DND-41 (cell line): ENCODE results near the gene TEC.

Experiments
- ATAC-seq: fragments of 200-7000 bp; cut with Tn5 transposase; 3 replicates; pipeline ENCODE4 v1.9.1; 2021; ENCODE audit warnings: low read depth; ENCODE audit not compliant: insufficient read depth
- DNase-seq: peaks from one replicate; pipeline ENCODE4 v3.0.0-alpha.2; 2020
- H2AFZ ChIP-seq: 2 replicates; pipeline ENCODE4 v1.6.0; 2012; ENCODE audit warnings: low read depth, low read length
- H3K27ac ChIP-seq: 2 replicates; pipeline ENCODE4 v1.5.1; 2012; ENCODE audit warnings: low read length, inconsistent platforms
- H3K27me3 ChIP-seq: fragments of 200-600 bp; sonication (generic); 2 replicates; pipeline ENCODE4 v1.6.0; 2012; ENCODE audit warnings: low read length, mild to moderate bottlenecking, inconsistent platforms; ENCODE audit not compliant: insufficient read depth, poor library complexity
- H3K36me3 ChIP-seq: 2 replicates; pipeline ENCODE4 v1.5.1; 2012; ENCODE audit warnings: low read length, inconsistent platforms; ENCODE audit not compliant: insufficient read depth
- H3K4me1 ChIP-seq: 2 replicates; pipeline ENCODE4 v1.5.1; 2012; ENCODE audit warnings: mild to moderate bottlenecking, low read length; ENCODE audit not compliant: insufficient read depth
- H3K4me2 ChIP-seq: 2 replicates; pipeline ENCODE4 v1.6.0; 2012; ENCODE audit warnings: mild to moderate bottlenecking, moderate library complexity, low read length, inconsistent platforms; ENCODE audit not compliant: insufficient read depth
- H3K4me3 ChIP-seq, 2 experiments: fragments of 200-600 bp in 1 of 2; shearing (Covaris generic) in 1 of 2; 2 replicates each; pipeline ENCODE4 v1.5.1; 2012 to 2016; ENCODE audit warnings: inconsistent platforms in 2 of 2, low read length in 2 of 2, mild to moderate bottlenecking in 2 of 2, low read depth in 1 of 2, moderate library complexity in 1 of 2
- H3K79me2 ChIP-seq: 2 replicates; pipeline ENCODE4 v1.6.0; 2012; ENCODE audit warnings: low read length, inconsistent platforms; ENCODE audit not compliant: insufficient read depth
- H3K9ac ChIP-seq: 2 replicates; pipeline ENCODE4 v1.6.0; 2012; ENCODE audit warnings: low read depth, mild to moderate bottlenecking, inconsistent platforms, low read length, moderate library complexity
- H3K9me3 ChIP-seq: 2 replicates; pipeline ENCODE4 v1.5.1; 2012; ENCODE audit warnings: low read length, moderate library complexity, mild to moderate bottlenecking, inconsistent platforms; ENCODE audit not compliant: insufficient read depth, severe bottlenecking
- H4K20me1 ChIP-seq: 2 replicates; pipeline ENCODE4 v1.6.0; 2012; ENCODE audit warnings: low read length; ENCODE audit not compliant: insufficient read depth
- EZH2 ChIP-seq: IDR thresholded peaks from 3 replicates; pipeline ENCODE4 v1.6.1; 2012; ENCODE audit warnings: borderline replicate concordance, low read depth, mild to moderate bottlenecking, moderate library complexity, low read length, inconsistent platforms; ENCODE audit not compliant: severe bottlenecking
- TF ChIP-seq, protein P1 (sequence below): IDR thresholded peaks from 2 replicates; pipeline ENCODE4 v1.5.1; 2012; ENCODE audit warnings: borderline replicate concordance, low read length, moderate library complexity, mild to moderate bottlenecking; ENCODE audit not compliant: poor library complexity, severe bottlenecking; ENCODE audit errors: extremely low read depth

Gene TEC

DNA sequence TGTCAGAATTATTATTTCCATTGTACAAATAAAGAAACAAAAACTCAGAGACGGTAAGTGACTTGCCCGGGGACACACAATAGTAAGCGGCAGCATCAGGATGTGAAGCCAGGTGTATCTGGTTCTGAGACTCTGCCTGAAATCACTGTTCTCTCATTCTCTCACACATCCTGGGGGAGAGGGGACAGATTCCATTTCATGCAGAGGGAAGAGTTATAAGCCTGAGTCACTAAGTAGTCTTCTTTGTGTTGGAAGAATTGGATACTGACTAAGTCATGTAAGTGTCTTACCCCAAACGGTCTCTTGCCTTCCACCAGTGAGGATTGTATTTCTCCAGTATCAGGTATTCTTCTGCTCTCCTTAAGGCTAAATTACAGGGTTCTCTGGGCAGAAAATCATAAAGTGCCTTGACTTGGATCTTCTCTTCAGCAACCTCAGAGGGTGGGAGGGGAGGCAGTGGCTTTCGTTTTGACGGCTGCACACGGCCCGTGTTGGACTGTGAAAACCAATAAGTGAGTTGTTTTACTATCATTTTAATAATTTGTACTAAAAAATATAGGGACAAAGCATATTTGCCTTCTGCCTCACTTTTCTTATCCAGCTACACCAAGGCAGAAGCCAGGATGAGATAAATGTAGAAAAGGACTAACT lies 157.5 kb downstream of the TEC start:
- Histone ChIP-seq H3K79me2 (no peaks in the 10 kb centered on the region), H3K27me3 (no peaks in the 10 kb centered on the region), H4K20me1 (no peaks in the 10 kb centered on the region), H3K4me1 (no peaks in the 10 kb centered on the region), H3K4me3 (no peak overlapping the region), H3K9ac (no peak overlapping the region), H3K9me3 (no peaks in the 10 kb centered on the region), H3K27ac (no peak overlapping the region), H3K36me3 (no peaks in the 10 kb centered on the region), H2AFZ (no peak overlapping the region), H3K4me2 (no peak overlapping the region)
- no peak for DNase-seq
- TF ChIP-seq, protein P1, sequence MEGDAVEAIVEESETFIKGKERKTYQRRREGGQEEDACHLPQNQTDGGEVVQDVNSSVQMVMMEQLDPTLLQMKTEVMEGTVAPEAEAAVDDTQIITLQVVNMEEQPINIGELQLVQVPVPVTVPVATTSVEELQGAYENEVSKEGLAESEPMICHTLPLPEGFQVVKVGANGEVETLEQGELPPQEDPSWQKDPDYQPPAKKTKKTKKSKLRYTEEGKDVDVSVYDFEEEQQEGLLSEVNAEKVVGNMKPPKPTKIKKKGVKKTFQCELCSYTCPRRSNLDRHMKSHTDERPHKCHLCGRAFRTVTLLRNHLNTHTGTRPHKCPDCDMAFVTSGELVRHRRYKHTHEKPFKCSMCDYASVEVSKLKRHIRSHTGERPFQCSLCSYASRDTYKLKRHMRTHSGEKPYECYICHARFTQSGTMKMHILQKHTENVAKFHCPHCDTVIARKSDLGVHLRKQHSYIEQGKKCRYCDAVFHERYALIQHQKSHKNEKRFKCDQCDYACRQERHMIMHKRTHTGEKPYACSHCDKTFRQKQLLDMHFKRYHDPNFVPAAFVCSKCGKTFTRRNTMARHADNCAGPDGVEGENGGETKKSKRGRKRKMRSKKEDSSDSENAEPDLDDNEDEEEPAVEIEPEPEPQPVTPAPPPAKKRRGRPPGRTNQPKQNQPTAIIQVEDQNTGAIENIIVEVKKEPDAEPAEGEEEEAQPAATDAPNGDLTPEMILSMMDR = no peak
- no peak for TF ChIP-seq EZH2
- ATAC-seq = no peak

- DNase-seq = no peak
- H4K20me1 ChIP-seq = no peaks in the 10 kb centered on the region
- no peak overlapping the region for H3K4me3 ChIP-seq
- TF ChIP-seq, protein P1 = no peak
- TF ChIP-seq EZH2 = no peak
- H3K27ac ChIP-seq = no peak overlapping the region
- no peak overlapping the region for H2AFZ ChIP-seq
- H3K4me1 ChIP-seq = no peaks in the 10 kb centered on the region
- no peak overlapping the region for H3K4me2 ChIP-seq
- no peaks in the 10 kb centered on the region for H3K27me3 ChIP-seq
- no peaks in the 10 kb centered on the region for H3K79me2 ChIP-seq
- ATAC-seq = no peak
- no peaks in the 10 kb centered on the region for H3K9me3 ChIP-seq
- no peaks in the 10 kb centered on the region for H3K36me3 ChIP-seq
- no peak overlapping the region for H3K9ac ChIP-seq
These were observed 159.1 kb downstream of the TEC start for GRCh38 chr4:48110452-48110978.

DNA sequence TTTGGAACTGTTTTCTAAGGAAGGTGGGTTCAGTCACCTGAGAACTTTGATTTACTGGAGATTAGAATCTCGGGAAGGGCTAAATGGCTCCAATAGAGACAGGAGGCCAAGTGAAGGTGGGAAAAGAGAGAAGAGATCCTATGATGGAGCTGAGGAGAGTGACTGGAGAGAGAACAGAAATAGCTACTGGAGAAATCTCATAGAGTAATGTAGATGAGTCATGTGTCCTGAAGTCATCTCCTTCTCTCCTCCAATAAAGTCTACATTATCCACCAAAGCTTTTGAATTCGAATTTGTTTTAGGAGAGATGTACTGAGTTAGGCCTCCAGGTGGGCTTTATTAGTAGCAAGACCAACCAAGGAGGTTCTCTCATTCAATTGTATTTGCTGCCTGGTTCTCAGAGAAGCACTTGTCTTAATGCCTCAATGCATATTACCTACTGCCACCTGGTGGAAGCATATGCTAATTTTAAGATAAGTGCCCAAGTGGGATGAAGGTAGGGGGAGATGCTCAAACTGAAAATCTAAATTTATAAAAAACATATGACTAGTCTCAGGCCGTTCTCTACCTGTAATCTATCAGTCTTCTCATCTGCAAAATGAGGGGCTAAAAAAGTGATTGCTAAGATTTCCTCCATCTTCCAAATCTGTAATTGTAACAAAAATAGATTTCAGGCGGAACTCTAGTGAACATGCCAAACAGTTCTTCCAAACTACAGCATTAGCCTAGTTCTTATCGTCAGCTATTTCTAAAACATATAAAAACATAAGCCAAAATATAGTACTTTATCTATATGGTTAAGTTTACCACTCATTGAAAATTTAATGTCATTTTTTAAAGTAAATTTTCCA lies 160.0 kb downstream of the TEC start:
- Histone ChIP-seq H3K4me3 (no peak overlapping the region), H4K20me1 (no peaks in the 10 kb centered on the region), H3K79me2 (no peaks in the 10 kb centered on the region), H3K27ac (no peak overlapping the region), H3K4me2 (no peak overlapping the region), H3K9ac (no peak overlapping the region), H3K27me3 (no peaks in the 10 kb centered on the region), H3K4me1 (no peaks in the 10 kb centered on the region), H3K36me3 (no peaks in the 10 kb centered on the region), H3K9me3 (no peaks in the 10 kb centered on the region), H2AFZ (no peak overlapping the region)
- ATAC-seq (peak; percentile 69), DNase-seq (no peak)
- TF ChIP-seq, protein P1 = peak; percentile 68
- no peak for TF ChIP-seq EZH2
